Stimulated activated CD8-positive, alpha-beta memory T cell treated with anti-CD3 and anti-CD28 coated beads, Interleukin-15, amount 100 ng/mL, for 1 hour (primary cell): ENCODE results near the gene CPO.

Experiments
- DNase-seq: peaks from one replicate; pipeline ENCODE4 v3.0.0-alpha.2; 2020; ENCODE audit warnings: low read depth

CPO gene

GRCh38 chr2:207014424-207014823, 75.1 kb downstream of the CPO start:
- DNase-seq: no peak

DNA sequence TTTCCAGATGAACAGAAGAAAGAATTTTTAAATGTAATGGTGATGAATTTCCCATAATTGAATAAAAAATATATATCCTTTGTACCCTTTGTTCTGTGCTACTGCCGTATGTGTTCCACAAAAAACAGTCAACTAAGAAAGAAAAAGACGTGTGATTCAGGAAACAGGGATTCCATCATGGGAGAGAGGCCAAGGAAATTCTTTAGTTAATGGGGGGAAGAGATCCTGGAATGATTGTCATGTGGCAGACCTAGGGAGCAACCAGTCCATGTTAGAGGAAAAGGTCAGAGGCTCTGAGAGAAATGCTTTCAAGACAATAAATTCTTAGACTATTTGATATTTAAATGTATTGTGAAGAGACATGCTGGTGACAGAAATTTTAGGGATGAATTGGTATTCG, 76.6 kb downstream of the CPO start:
- no peak for DNase-seq
